ENCODE measurements around the gene TENT5C. TPM values are rescaled to one million over a fixed set of nuclear protein-coding genes. Genes with fewer than 3 reads are reported as not detected.

TENT5C gene
- total RNA-seq, 1 donor from 2014 or later: 48.2 TPM

DNA sequence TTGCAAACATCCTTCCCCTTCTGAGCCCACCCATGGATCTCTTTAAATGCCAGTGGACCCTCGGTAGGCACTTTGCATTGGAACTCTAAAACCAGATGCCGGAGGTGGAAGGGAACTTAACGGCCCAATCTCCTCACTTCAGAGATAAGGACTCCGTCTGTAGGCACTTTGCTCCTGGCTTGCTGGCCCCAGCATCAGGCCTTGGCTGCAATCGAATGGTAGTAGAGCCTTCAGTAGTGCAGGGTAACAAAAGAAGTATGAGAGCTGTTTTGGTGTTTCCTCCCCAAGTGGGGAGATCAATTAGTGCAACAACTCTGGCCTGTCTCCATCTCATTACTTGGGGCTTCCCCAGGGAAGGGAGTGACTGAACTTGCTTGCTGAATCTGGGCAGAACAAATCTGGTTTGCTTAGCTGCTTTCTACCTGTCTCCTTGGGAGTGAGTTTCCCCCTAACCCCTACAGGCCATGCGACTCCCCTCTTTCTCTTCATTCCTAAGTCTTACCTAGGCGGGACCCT, 70.8 kb downstream of the TENT5C start:
- no peak for DNase-seq (ENCODE audit: low spot score)

Other genes with a start within 250 kb of the TENT5C start
- gene MAN1A2, start 238.6 kb upstream of the TENT5C start, total RNA-seq (ENCODE audit: insufficient read depth, low replicate concordance): 69.8 TPM